OCI-LY1 (cell line): ENCODE measurements around the gene MFSD12.

Experiments used
- H2AFZ ChIP-seq: fragments of 200-600 bp; sonication (generic), shearing (Covaris generic); 2 replicates; pipeline ENCODE4 v1.6.0; 2014; ENCODE audit warnings: antibody characterized with exemption, mild to moderate bottlenecking, low read length
- H3F3A ChIP-seq: fragments of 200-600 bp; sonication (generic), shearing (Covaris generic); 2 replicates; pipeline ENCODE4 v1.6.0; 2014; ENCODE audit warnings: mild to moderate bottlenecking, antibody characterized with exemption, low read length, moderate library complexity; ENCODE audit not compliant: insufficient read depth
- H3K27ac ChIP-seq: fragments of 200-600 bp; sonication (generic); 2 replicates; pipeline ENCODE4 v1.5.1; 2014; ENCODE audit warnings: low read length, mixed run types, mild to moderate bottlenecking, low read depth; ENCODE audit not compliant: poor library complexity, severe bottlenecking
- H3K27me3 ChIP-seq: fragments of 200-600 bp; sonication (generic); 2 replicates; pipeline ENCODE4 v1.6.0; 2014; ENCODE audit warnings: antibody characterized with exemption, mild to moderate bottlenecking, low read length, moderate library complexity; ENCODE audit not compliant: insufficient read depth
- H3K36me3 ChIP-seq: fragments of 200-600 bp; sonication (generic); 2 replicates; pipeline ENCODE4 v1.6.1; 2014; ENCODE audit warnings: mild to moderate bottlenecking, antibody characterized with exemption, low read length, moderate library complexity, mixed read lengths; ENCODE audit not compliant: insufficient read depth
- H3K4me1 ChIP-seq: fragments of 200-600 bp; sonication (generic); 2 replicates; pipeline ENCODE4 v1.5.1; 2014; ENCODE audit warnings: mild to moderate bottlenecking, low read length, moderate library complexity; ENCODE audit not compliant: insufficient read depth, severe bottlenecking
- H3K4me2 ChIP-seq: fragments of 200-600 bp; sonication (generic), shearing (Covaris generic); 2 replicates; pipeline ENCODE4 v1.6.1; 2014; ENCODE audit warnings: low read length
- H3K4me3 ChIP-seq: fragments of 200-600 bp; sonication (generic); 2 replicates; pipeline ENCODE4 v1.5.1; 2014; ENCODE audit warnings: low read length, low read depth, mild to moderate bottlenecking, mixed read lengths; ENCODE audit not compliant: poor library complexity, severe bottlenecking
- H3K79me2 ChIP-seq: fragments of 200-600 bp; shearing (Covaris generic); 2 replicates; pipeline ENCODE4 v1.6.1; 2016; ENCODE audit warnings: mixed run types, low read length, mixed read lengths; ENCODE audit not compliant: insufficient read depth
- H3K9ac ChIP-seq: fragments of 200-600 bp; sonication (generic), shearing (Covaris generic); 2 replicates; pipeline ENCODE4 v1.6.1; 2014; ENCODE audit warnings: mild to moderate bottlenecking, low read length, mixed read lengths
- H3K9me2 ChIP-seq: fragments of 200-600 bp; sonication (generic), shearing (Covaris generic); 2 replicates; pipeline ENCODE4 v1.6.1; 2014; ENCODE audit warnings: low read depth, mild to moderate bottlenecking, low read length, mixed read lengths
- H3K9me3 ChIP-seq: fragments of 200-600 bp; shearing (Covaris generic); 2 replicates; pipeline ENCODE4 v1.6.1; 2014; ENCODE audit warnings: low read length, mixed read lengths
- H4K20me1 ChIP-seq: fragments of 200-600 bp; sonication (generic), shearing (Covaris generic); 2 replicates; pipeline ENCODE4 v1.6.0; 2016; ENCODE audit warnings: mild to moderate bottlenecking, low read length; ENCODE audit not compliant: insufficient read depth
- EZH2 ChIP-seq: fragments of 200-600 bp; sonication (generic), shearing (Covaris generic); IDR thresholded peaks from 2 replicates; pipeline ENCODE4 v1.8.0; 2017; ENCODE audit warnings: borderline replicate concordance, mixed run types, mild to moderate bottlenecking, antibody characterized with exemption, low read length, moderate library complexity, mixed read lengths
- TF ChIP-seq, protein P1 (sequence below): fragments of 200-600 bp; sonication (generic), shearing (Covaris generic); IDR thresholded peaks from 2 replicates; pipeline ENCODE4 v1.5.1; 2017; ENCODE audit warnings: mild to moderate bottlenecking, antibody characterized with exemption, low read length, moderate library complexity, mixed read lengths

MFSD12 gene

GRCh38 chr19:3539756-3540118, 17.6 kb downstream of the MFSD12 start:
- TF ChIP-seq, protein P1, sequence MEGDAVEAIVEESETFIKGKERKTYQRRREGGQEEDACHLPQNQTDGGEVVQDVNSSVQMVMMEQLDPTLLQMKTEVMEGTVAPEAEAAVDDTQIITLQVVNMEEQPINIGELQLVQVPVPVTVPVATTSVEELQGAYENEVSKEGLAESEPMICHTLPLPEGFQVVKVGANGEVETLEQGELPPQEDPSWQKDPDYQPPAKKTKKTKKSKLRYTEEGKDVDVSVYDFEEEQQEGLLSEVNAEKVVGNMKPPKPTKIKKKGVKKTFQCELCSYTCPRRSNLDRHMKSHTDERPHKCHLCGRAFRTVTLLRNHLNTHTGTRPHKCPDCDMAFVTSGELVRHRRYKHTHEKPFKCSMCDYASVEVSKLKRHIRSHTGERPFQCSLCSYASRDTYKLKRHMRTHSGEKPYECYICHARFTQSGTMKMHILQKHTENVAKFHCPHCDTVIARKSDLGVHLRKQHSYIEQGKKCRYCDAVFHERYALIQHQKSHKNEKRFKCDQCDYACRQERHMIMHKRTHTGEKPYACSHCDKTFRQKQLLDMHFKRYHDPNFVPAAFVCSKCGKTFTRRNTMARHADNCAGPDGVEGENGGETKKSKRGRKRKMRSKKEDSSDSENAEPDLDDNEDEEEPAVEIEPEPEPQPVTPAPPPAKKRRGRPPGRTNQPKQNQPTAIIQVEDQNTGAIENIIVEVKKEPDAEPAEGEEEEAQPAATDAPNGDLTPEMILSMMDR: no peak
- TF ChIP-seq EZH2: no peak
- Histone ChIP-seq H3K36me3 (peaks cover 33% of the 10 kb centered on the region), H3K4me1 (peaks cover 6% of the 10 kb centered on the region), H2AFZ (no peak overlapping the region), H4K20me1 (no peaks in the 10 kb centered on the region), H3K79me2 (no peaks in the 10 kb centered on the region), H3K9me3 (no peaks in the 10 kb centered on the region), H3K9ac (no peak overlapping the region), H3K9me2 (no peaks in the 10 kb centered on the region), H3K4me3 (no peak overlapping the region), H3K4me2 (no peak overlapping the region), H3K27ac (no peak overlapping the region), H3K27me3 (no peaks in the 10 kb centered on the region), H3F3A (no peaks in the 10 kb centered on the region)

- H3K4me1 ChIP-seq: peaks cover under 1% of the 10 kb centered on the region
- no peaks in the 10 kb centered on the region for H3K27me3 ChIP-seq
- no peaks in the 10 kb centered on the region for H3K9me3 ChIP-seq
- no peak within 1 kb of the TSS for H3K4me3 ChIP-seq
- H2AFZ ChIP-seq: no peak within 1 kb of the TSS
- no peak within 1 kb of the TSS for H3K4me2 ChIP-seq
- H3F3A ChIP-seq: no peaks in the 10 kb centered on the region
- no peak within 1 kb of the TSS for H3K9ac ChIP-seq
- H3K36me3 ChIP-seq: peaks cover 35% of the 10 kb centered on the region
- H3K79me2 ChIP-seq: no peaks in the 10 kb centered on the region
- no peak within 1 kb of the TSS for H3K27ac ChIP-seq
- TF ChIP-seq EZH2: no peak
- TF ChIP-seq, protein P1: no peak
- no peaks in the 10 kb centered on the region for H4K20me1 ChIP-seq
- H3K9me2 ChIP-seq: no peaks in the 10 kb centered on the region
These were observed 18.2 kb downstream of the MFSD12 start, which contains the start of gene TEKTIP1 for GRCh38 chr19:3538965-3539755. Gene TEKTIP1, plus strand, starts transcription at chr19:3539174. Its CDS starts 4 bp downstream, at chr19:3539178.

DNA sequence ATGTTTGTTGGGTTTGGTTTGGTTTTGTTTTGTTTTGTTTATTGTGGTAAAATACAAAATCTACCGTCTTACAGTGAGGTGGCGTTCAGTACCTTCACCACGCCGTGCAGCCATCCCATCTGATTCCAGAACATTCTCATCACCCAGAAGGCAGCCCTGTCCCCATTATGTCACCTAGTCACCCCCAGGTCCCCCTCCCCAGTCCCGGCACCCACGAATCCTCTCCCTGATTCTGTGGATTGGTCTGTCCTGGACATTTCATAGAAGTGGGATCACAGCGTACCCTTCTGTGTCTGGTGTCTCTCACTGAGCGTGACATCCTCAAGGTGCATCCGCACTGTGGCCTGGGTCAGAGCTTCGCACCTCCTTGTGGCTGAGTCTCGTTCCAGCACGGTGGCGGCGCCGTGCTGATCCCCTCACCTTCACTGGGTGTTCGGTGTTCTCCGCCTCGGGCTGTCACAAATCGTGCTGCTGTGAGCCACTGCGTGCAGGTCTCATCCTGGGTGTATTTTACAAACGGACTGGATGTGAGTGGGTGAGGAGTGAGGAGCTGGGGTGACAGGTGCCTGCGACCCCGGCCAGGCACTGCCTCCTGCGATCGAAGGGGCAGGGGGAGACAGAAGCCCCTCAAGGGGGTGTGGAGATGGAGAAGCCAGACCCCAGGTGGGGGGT, 19.0 kb downstream of the MFSD12 start:
- no peak overlapping the region for H3K9ac ChIP-seq
- H3K9me2 ChIP-seq: no peaks in the 10 kb centered on the region
- no peaks in the 10 kb centered on the region for H3F3A ChIP-seq
- H3K36me3 ChIP-seq: peaks cover 38% of the 10 kb centered on the region
- H4K20me1 ChIP-seq: no peaks in the 10 kb centered on the region
- no peak overlapping the region for H2AFZ ChIP-seq
- no peak overlapping the region for H3K4me3 ChIP-seq
- H3K27me3 ChIP-seq: no peaks in the 10 kb centered on the region
- H3K4me1 ChIP-seq: no peaks in the 10 kb centered on the region
- H3K9me3 ChIP-seq: no peaks in the 10 kb centered on the region
- H3K27ac ChIP-seq: no peak overlapping the region
- H3K79me2 ChIP-seq: no peaks in the 10 kb centered on the region
- TF ChIP-seq, protein P1: peak; percentile 14; the same call in 1 of the 2 replicates
- no peak for TF ChIP-seq EZH2
- no peak overlapping the region for H3K4me2 ChIP-seq
